ENCODE data around the gene EPSTI1.
"Not testable (repeated sequence)": the region's sequence is repeated elsewhere in the genome, so short reads cannot be mapped to it uniquely, and the experiment has no call there.

The EPSTI1 gene

DNA sequence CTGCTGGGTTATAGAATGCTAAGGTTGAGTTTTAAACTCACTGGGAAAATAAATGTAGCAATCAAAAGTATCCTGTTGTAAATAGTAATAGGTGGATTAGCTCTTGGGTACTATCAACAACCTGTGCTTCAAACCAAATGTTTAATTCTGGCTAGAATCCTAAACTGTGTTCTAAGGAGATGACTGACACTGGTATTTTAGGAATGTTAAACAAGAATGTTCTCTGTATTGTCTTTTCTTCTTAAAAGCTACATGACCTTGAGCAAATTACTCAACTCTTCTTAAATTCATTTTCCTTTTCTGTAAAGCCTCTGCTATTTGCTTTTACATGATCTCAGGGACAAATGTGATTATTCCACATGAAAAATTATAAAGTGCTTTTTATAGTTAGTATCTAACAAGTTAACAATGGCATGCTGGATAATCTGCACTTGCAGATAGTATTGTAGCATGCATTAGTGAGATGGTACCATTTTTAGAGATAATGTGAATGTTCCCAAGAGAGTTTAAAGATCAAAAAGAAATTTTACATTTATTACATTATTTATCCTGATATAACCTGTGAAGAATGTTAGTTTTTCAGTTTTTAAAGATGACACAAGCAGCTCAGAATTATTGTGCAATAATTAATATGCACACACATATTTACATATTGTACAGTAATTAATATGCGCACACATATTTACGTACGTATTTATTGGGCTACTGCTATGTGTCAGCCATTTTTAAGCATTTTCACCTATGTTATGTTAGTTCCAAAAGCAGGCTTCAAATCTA is 13.6 kb upstream of the EPSTI1 start:
- DNase-seq (ENCODE audit: low read depth in 3 of 3), result no peak

- no peak for DNase-seq (ENCODE audit: low read depth in 3 of 3)
These were observed 11.7 kb upstream of the EPSTI1 start for GRCh38 chr13:43003729-43004128.

DNA sequence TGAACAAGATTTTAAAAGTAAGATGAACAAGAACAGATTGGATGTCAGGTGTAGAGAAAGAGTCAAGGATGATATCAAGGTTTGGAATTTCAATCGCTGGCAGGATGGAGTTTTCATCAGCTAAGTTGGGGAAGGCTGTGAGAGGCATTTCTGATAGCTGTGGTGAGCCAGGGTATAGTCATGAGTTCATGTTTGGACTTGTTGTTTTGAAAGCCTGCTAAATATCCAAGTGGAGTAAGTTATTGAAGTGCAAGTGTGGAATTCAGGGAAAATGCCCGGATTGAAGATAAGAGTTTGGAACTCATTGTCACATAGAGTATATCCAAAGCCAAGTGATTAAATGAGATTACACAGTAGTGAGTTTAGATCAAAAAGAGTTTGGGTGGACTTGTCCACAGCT is 11.0 kb upstream of the EPSTI1 start:
- DNase-seq (ENCODE audit: low read depth in 3 of 3), result no peak

GRCh38 chr13:43002021-43002420 is 10.0 kb upstream of the EPSTI1 start:
- no peak for DNase-seq (ENCODE audit: low read depth in 3 of 3)

DNA sequence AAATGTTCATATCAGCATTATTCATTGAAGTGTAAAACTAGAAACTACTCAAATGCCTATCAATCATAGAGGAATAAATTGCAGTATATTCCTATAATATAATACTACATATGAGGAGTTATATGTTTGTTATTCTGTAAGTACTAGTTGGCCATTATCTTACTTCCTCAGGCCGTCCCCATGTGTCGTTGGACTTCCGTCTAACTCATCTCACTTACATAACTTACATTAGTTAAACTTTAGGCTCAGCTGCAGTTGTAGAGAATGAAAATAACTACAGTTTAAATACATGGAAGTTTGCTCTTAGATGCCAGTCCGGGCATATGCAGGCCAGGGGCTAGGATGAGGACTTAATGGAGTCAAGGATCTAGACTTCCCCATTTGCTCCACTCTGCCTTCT is 8.6 kb upstream of the EPSTI1 start:
- no peak for DNase-seq (ENCODE audit: low read depth in 3 of 3)

DNA sequence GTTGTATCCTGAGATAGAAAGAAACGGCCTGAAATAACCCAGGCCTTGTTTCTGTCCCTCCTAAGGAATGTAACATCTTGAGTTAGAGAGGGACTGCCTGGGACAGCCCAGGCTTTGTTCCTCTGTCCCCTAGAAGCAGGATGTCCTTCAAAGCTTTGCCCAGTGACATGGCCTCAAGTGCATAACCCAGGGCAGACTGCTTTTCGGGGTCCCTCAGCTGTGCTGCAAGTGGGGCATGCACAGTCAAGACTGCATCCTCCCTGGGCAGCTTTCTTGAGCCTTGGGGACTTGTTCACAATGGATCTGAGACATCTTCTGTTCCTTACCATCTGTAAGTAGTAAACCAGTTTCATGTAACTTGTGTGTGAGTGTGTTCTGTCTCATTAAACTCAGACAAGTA is 7.5 kb upstream of the EPSTI1 start:
- DNase-seq (ENCODE audit: low read depth in 3 of 3), result no peak

DNA sequence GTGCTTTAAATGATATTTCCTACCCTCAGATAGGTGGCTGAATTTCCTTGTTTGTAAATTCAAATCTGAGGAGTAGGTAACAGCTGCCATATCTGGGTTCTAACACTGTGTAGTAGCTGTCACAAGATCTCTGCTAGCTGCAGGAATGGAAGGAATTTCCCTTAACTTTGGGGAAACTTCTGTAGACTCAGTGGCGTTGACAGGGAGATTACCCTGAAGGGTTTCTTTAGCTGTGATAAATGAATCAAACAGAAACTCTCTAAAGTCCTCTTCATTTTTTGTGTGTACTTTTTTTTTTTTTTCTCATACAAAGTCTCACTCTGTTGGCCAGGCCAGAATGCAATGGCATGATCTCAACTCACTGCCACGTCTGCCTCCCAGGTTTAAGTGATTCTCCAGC is 5.3 kb upstream of the EPSTI1 start:
- DNase-seq (ENCODE audit: low read depth in 3 of 3), result no peak

DNA sequence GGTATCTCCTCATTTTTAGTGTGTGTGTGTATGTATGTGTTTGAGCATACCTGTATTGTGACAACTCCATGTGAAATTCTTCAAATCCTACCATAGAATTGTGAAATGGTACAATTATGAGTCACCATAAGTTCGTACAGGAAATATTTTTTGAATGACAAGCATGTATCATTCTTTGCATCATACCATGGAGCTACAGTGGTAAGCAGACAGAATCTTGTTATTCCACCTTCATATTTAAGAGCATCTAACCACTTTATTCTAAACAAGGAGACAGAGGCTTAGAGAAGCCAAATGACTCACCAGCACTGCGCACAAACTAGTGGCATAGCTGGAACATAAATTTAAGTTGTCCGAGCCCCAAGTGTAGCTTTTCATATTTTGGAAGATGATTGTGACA is 4.5 kb upstream of the EPSTI1 start:
- DNase-seq (ENCODE audit: low read depth in 3 of 3), result no peak

- DNase-seq (ENCODE audit: low read depth in 3 of 3), result no peak
These were observed 2.8 kb upstream of the EPSTI1 start for GRCh38 chr13:42994878-42995277.

- no peak for DNase-seq (ENCODE audit: low read depth in 3 of 3)
These were observed 702 bp upstream of the EPSTI1 start for GRCh38 chr13:42992764-42993122.

DNA sequence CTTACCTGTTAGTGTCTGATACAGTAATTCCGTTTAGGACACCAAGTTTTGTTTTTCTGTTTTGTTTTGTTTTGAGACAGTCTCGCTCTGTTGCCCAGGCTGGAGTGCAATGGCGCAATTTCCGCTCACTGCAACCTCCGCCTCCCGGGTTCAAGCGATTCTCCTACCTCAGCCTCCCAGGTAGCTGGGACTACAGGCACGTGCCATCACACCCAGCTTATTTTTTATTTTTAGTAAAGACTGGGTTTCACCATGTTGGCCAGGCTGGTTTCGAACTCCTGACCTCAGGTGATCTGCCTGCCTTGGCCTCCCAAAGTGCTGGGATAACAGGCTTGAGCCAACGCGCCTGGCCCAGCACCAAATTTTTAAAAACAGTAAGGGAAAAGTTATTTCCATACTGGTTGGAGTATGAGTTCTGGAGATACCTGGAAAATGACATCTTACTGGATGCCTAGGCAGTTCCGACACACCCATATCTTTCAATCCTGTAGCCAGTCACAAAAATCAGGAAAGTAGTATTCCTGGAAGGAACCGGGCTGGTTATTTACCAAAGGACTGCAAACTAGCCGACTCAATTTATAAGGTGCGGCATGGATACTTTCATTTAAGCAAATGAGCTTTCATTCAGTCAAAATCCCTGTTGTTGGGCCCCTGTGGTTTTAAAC is 676 bp downstream of the EPSTI1 start:
- DNase-seq (ENCODE audit: low read depth in 3 of 3), result not testable (repeated sequence)

DNA sequence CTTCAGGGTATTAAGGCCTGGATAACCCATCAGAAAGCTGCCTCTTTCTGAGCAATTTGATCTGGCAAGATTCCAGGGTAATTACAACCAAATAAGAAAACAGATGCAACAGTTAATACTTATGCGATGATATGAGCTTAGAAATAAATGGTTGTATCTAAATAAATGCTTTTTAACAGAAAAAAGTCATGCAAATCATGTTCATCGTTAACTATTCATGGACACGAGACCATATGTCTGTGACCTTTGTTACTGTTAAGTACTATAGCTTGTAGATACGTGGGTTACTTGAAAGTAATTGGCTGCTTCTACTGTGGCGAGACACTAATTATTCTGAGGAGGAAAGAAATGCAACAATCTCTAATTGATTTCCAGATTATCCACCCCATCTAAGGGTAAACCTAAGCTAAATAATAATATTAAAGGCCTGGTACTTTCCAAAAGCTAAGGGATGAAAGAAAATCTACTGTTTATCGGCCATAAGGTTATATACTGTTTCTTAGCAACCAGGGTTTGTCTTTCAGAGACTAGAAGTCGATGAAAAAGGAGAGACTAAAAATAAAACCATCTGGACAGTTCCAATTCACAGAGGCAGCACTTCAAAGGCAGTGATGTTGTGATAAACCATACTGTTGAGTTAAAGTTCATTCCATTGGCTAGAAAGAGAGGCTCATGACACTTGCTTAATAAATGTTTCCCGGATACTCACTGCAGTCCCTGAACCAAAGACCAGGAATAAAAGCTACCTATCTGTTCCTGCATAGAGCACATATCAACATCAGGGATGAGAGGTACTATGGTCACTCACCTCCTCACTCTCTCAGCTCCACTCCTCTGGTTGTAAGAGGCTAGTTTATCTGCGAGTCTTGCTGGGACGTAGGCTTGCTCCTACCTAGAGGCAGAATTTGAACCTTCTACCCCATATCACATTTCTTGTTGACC is 1.5 kb downstream of the EPSTI1 start:
- DNase-seq (ENCODE audit: low read depth in 3 of 3), result no peak

DNA sequence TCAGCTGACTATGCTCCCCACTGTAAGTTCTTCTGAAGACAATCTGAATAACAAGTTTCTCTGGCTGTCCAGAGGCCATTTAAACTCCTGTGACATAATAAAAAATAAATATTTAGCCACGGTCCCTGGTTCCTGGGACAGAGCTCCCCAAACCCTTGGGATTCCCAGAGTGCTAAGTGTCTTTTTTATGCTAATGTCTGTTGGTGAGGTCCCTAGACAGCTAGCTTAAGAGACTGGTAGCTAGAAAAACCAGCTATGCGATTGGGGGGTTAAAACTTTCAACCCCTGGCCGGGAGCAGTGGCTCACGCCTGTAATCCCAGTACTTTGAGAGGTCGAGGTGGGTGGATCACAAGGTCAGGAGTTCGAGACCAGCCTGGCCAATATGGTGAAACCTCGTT is 5.9 kb downstream of the EPSTI1 start:
- no peak for DNase-seq (ENCODE audit: low read depth in 3 of 3)

DNA sequence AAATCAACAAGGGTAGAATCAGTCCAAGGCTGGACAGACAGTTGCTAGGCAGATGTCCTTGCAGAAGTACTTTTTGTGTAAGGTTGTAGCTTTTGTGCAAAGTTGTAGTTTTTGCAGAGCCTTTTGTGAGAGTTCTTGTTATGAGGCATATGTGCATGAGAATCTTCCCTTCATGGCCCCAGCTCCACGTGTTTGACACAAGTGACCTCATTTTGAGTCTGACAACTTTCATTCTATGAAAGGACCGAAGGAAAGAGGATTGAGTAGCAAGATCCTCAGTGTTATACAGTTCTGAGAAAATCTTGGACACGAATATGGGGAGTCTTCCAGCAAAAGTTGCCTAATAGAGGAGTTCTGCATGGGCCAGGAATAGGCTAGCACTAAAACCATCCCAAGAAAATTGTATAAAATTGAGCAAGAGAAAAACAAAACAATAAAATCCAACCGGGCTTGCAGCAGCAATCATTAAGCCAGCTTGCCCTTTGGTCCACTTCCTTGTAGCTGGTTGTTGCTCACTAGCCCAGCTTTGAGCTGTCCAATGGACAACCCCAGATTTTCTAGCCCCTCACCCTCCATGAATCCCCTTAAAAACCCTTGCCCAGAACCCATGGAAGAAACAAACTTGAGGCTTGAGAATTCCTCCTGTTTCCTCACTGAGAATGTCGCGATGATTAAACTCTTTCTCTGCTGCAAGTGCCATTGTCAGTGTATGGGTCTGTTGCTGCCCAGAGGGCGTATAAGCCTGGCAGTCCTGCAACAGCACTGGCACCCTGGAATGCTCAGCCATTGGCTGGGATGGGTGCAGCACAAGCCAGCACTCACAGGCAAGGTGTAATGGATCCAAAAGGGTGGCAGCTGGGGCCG is 6.5 kb downstream of the EPSTI1 start:
- DNase-seq (ENCODE audit: low read depth in 3 of 3), result no peak

DNA sequence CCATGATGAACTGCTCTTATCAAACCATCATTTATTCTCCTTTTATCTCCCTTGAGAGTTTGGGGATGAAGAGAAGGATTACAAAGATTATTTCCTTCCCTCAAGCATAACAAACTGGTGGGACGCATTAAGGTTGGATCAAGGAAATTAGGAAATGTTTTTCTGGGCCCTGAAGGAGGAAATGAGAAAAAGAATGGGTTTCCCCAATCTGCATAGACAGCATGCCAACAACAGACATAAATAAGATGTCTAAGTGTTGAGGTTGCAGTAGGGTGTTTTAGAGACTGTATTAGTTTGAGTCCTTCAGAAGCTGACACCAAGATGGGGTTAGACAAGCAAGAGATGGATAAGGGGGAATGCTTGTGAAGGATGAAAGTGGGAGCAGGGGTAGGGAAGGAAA is 7.3 kb downstream of the EPSTI1 start:
- DNase-seq (ENCODE audit: low read depth in 3 of 3), result no peak

GRCh38 chr13:42984026-42984425 is 8.0 kb downstream of the EPSTI1 start:
- DNase-seq (ENCODE audit: low read depth in 3 of 3), result no peak

- DNase-seq (ENCODE audit: low read depth in 3 of 3), result no peak
These were observed 10.2 kb downstream of the EPSTI1 start for GRCh38 chr13:42981853-42982252.

DNA sequence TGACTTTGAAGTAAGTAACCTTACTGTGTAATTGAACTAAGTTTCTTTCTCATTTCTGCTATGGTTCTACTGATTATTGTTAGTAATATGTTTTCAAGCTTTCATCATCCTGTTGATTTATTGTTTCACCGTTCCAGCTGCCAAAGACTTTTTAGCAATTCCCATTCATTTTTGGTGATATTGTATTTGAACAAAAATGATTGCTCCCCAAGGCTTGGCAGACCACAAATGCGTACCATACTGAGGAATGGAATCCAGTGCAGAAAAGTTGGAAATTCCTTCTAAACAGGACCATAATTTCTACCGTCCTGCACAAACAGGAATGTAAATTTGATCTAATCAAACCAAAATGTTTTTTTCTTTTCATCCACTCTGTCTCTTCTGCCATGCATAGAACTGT is 10.7 kb downstream of the EPSTI1 start:
- DNase-seq (ENCODE audit: low read depth in 3 of 3), result no peak

DNA sequence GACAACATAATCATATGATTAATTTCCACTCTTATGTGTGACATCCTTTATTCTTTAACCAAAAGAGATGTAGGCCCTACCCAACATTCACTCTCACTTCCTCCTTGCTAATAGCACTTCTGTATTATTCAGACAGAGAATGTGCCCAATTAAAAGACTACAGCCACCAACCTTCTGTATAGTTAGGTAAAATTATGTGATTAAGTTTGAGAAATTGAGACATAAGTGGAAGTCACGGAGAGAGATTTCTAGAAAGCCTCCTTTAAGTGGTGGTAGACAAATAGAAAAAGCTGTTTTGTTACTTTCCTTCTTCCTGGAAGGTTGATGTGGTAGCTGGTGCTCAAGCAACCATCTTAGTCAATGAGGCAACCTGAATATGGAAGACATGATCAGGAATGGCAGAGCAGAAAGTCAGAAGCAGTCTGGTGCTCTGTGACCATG is 14.8 kb downstream of the EPSTI1 start:
- DNase-seq (ENCODE audit: low read depth in 3 of 3), result no peak

DNA sequence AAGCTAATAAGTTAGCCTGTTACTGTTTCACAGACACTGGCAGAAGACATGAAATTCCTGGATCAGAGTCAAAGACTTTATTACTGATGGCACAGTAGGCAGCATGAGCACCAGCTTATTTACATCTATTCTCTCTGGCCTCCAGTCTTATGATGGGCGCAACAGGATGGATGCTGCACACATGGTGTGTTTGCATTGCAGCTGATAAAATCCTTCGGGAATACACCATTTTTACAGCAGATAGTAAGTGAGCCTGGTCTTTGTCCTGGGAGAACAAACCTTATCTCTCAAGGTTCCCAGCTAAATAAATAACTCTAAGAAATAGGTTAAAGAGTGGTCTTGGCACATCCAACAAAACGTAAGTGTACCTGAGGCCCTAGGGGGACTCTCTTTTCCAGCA is 16.0 kb downstream of the EPSTI1 start:
- no peak for DNase-seq (ENCODE audit: low read depth in 3 of 3)

GRCh38 chr13:42973581-42973980 is 18.5 kb downstream of the EPSTI1 start:
- no peak for DNase-seq (ENCODE audit: low read depth in 3 of 3)
